Measurements from ENCODE around the gene NCBP1.

The NCBP1 gene

GRCh38 chr9:97722331-97722730 is 88.7 kb downstream of the NCBP1 start:
- no peak overlapping the region for H3K4me3 ChIP-seq (ENCODE audit: low read depth, low read length)
- no peak for TF ChIP-seq CTCF (IDR thresholded peaks at IDR 0.05; ENCODE audit: low read depth, low read length)
- DNase-seq (ENCODE audit: low read depth, low spot score) = no peak
- in situ Hi-C loops (cut with HindIII; ENCODE audit: low sequenced_read_pairs) = no loop called here

All from astrocyte of the spinal cord (primary cell).